ENCODE results near the gene DDX11.
A peak's percentile ranks its signal among the peaks of the same experiment; 100 is the strongest.
"Not testable (repeated sequence)": the region's sequence is repeated elsewhere in the genome, so short reads cannot be mapped to it uniquely, and the experiment has no call there.

DDX11 gene

DNA sequence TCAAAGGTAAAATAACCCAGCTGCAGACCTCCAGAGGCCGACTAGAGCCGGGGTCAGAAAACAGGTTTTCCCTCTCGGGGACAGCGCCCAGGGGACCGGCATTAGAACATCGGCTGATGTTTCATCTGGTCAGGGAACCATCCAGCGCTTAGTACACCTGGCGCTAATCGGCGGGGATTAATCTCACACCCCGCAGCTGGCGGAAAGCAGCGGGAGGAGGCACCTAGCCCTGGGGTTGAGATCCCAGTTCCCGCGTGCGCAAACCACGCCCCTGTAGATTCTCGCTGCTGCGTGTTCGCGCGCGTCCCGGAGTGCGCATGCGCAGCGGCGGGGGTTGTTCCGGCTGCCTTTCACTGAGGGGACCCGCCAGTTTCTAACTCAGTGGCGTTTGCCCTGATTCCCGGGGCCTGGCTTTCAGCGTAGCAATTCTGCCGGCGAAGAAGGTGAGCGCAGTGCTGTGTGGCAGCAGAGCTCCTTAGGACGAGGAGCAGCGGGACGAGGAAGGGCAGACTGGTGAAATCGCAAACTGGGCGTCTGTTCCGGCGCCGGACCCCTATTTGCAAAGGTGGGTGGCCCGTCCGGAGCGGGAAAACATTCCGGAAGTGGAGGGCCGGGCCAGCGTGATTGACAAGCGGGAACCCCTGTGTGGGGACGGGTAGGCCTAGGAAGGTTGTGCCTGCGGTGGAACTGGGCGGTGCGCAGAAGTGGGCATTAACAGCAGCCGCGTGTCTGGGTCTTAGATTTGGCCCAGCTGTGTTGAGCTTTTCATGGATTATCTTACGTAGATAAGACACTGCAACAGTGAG, at the start of gene DDX11:
DDX11 (plus strand) TSS at position 334 of the 806 bp plus-strand sequence. CDS start 4,534 bp downstream, outside the sequence.
- peak; percentile 83 to 89 for DNase-seq (ENCODE audit: low read depth in 2 of 2)

DNA sequence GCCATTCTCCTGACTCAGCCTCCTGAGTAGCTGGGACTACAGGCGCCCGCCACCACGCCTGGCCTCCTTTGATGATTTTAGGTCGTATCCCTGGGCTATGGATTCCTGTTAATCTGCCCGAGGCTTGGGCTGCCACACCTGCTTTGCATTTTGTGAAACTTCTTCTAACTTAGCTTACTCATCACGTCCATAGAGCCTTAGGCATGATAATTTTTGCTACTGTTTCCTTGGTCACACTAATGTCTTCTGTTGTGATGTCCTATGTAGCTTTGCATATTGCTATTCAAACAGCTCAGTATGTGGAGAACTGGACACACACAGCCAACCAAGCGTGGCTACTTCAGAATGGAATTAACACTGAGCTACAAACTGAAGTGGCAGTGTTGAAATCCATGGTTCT, 47.5 kb upstream of the DDX11 start:
- DNase-seq (ENCODE audit: low read depth in 2 of 2) = no peak

DNA sequence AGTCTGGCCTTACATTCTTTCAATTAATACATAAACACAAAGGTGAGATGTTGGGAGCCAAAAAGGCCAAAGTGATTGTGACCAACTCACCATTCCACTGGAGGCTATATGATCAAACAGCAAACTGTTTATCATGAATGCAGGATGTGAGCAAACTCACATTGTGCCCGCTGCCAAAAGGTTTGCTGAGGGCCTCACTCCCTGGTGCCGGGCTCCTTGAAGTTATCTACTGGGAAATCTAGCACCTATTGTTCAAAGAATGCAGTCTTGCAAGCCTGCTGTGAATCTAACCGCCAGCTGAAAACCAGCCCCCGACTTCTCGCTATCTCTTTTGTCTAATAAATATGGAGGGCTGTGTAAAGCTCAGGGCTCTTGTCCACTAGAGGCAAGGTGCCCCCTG, 46.7 kb upstream of the DDX11 start:
- not testable (repeated sequence) for DNase-seq (ENCODE audit: low read depth in 2 of 2)

- no peak for DNase-seq (ENCODE audit: low read depth in 2 of 2)
These were observed 44.2 kb upstream of the DDX11 start for GRCh38 chr12:31029468-31029867.

- no peak for DNase-seq (ENCODE audit: low read depth in 2 of 2)
These were observed 43.6 kb upstream of the DDX11 start for GRCh38 chr12:31029916-31030562.

DNA sequence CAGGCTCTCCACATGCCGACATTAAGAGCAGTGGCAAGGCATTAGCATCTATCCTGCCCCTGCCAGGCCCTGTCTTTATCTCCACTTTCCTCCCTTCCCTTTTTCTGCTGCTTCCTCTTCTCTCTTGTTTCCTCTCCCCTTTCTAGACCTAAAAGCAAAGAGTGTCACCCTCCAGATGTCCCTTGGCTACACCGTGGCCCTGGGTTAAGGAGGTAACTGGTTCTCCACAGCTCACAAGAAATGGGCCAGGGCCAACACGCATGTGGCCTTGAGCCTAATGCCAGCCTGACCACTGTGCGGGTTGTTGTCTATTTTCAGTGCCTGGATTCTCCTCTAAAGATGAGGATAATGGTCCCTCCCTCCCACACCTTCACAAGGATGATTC, 41.7 kb upstream of the DDX11 start:
- no peak for DNase-seq (ENCODE audit: low read depth in 2 of 2)

- DNase-seq (ENCODE audit: low read depth in 2 of 2) = no peak
These were observed 40.5 kb upstream of the DDX11 start for GRCh38 chr12:31033146-31033545.

DNA sequence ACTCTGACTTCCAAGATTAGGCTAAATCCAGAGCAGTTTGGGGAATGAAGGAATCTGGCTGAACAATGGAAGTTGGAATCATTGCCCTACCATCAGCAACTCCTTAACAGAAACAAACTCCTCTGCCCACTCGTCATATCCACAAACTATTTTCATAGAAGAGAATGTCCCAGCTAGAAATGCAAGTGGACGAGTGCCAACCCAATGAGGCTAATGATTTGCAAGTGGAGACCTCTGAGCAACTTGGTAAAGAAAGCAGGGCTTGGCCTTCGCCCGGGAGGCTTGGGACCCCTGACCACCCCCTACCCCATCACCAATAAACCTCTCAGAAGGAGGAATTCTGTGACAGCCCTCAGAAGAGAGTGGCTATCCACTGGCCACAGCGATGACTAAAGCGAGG, 40.0 kb upstream of the DDX11 start:
- no peak for DNase-seq (ENCODE audit: low read depth in 2 of 2)

- DNase-seq (ENCODE audit: low read depth in 2 of 2) = no peak
These were observed 39.3 kb upstream of the DDX11 start for GRCh38 chr12:31034372-31034771.

GRCh38 chr12:31035226-31035625, 38.4 kb upstream of the DDX11 start:
- no peak for DNase-seq (ENCODE audit: low read depth in 2 of 2)

DNA sequence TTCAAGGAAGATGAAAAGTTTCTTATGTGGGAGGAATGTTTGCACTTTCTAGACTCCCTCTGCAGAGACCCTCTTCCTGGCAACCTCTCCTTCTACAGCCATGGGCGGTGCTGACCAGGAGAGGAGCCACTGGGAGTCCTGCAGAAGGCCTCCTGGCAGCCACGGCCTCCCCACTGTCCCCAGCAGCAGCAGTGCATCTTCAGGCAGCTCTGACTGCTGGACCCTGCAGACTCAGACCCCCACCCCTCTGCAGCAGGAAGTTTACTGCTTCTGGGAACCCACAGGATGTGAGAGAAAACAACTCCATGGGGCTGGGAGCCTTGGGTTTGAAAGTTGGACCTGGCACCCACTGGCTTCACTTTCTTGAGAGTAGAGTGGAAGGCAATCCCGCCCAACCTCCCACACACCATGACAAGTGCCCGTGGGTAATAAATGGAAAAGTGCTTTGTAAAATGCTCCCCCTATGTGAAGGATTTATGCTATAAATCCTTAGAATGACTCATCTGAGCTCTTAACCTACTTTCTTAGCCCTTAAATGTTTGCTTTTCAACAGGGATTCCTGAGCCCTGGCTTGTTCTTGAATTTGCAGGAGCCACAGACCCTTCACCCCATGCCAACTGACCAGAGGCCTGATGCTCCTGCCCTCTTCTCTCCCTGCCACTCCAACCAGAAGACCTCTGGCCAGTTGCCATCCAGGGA, 37.5 kb upstream of the DDX11 start:
- no peak for DNase-seq (ENCODE audit: low read depth in 2 of 2)

DNA sequence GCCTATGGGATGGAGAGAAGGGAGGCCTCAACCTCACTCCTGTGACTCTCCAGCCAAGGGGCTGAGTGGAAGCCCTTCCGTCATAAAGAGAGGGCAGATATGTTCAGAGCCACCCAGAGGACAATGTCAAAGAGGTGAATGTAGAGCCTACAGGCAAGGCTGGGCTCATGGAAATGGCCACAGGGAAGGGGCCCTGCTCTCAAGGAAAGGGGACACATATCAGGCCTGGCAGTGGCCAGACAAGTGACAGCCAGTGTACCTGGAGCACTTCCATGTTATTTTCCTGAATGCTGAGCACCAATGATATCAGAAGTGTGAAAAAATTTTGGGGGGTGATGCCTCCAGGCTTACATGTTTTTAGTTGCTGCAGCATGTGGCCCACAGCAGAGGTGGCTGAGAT, 36.6 kb upstream of the DDX11 start:
- DNase-seq (ENCODE audit: low read depth in 2 of 2) = no peak

GRCh38 chr12:31037931-31038330, 35.7 kb upstream of the DDX11 start:
- DNase-seq (ENCODE audit: low read depth in 2 of 2) = no peak

GRCh38 chr12:31041033-31041564, 32.6 kb upstream of the DDX11 start:
- no peak for DNase-seq (ENCODE audit: low read depth in 2 of 2)

DNA sequence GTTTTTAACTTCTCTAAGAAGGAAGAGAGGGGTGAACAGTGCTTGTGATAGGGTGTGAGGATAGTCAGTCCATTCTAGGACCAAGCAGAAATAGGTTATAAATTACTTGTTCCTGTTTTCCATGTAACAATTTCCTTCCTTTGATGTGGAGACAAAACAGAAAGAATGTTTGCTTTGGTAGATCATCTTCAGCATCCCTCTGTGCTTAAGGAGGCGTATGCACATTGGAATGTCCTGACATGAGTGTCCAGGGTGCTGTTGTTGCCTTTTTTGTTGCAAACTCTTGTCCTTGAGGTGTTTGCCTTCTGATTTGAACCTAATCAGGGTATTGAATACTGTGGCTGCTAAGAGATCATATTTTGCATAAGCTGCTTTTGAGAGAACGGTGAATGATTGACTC, 23.5 kb upstream of the DDX11 start:
- DNase-seq (ENCODE audit: low read depth in 2 of 2) = not testable (repeated sequence)

DNA sequence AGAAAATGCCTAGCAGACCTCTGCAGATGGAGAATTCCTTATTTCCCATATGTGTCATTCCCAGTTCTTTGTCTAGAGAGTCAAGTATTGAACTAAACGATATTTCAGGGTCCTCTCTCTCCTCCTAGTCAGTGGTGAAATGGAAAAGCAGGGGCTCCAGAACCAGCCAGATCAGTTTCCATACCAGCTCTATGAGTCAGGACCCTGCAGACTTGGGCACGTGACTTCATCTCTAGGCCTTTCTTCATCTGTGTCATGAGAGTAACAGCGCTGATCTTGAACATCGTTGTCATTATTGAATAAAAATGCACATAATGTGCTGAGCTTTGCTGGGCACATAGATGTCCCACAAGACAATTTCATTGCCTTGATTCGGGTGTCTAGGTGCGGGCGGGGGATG, 23.1 kb upstream of the DDX11 start:
- DNase-seq (ENCODE audit: low read depth in 2 of 2) = not testable (repeated sequence)

GRCh38 chr12:31051692-31052091, 22.0 kb upstream of the DDX11 start:
- DNase-seq (ENCODE audit: low read depth in 2 of 2) = not testable (repeated sequence)

GRCh38 chr12:31052121-31052520, 21.5 kb upstream of the DDX11 start:
- DNase-seq (ENCODE audit: low read depth in 2 of 2) = not testable (repeated sequence)

DNA sequence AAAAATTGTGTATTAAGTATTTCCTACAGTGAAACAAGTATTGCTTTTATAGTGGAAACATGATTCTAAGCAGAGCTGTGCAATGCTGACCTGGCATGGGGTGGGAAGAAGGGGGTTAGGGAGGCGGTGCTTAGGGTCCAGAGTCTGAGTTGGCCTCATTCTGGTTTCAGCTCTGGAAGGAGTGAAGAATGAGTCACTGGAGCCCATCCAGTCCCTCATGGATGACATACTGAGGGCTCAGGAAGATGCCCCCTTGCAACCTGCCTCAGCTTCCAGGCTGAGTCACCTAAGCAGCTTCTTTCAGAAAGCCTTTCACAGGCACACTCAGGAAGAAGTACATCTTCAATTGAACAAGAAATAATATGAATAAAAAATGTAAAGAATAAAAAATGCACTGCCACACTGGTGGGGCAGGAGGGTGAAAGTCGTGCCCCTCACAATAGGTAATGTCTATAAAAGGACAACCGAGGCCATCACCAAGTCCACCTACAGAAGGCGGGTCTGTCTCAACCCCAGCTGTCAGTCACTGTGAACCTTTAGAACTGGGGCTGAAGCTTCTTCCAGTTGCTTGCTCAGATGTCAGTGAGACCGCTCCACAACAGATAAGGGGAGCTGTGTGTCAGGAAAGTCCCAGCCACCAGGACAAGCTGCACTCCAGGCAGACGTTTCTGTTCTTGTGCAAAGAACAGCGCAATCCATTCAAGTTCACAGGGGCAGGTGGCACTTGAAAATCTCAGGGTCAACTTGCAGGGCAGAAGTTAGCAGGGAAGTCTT, 20.8 kb upstream of the DDX11 start:
- not testable (repeated sequence) for DNase-seq (ENCODE audit: low read depth in 2 of 2)

DNA sequence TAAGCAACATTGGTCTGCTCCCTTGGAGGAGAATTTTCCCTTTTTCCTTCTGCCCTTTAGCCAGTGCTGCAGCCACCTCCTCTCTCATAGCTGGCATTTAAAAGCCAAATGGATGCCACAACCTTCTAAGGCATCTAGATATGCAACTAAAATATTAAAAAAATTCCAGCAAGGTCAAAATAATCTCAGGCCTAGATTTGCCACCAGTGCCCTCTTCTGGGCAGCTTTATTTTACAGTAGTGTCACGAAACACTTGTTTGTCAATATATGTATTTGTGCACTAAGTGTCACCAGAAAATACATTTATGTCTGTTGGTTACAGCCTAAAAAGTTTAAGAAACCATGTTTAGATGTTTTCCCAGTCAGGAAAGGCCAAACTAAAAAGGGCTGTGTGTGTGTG, 19.7 kb upstream of the DDX11 start:
- not testable (repeated sequence) for DNase-seq (ENCODE audit: low read depth in 2 of 2)

DNA sequence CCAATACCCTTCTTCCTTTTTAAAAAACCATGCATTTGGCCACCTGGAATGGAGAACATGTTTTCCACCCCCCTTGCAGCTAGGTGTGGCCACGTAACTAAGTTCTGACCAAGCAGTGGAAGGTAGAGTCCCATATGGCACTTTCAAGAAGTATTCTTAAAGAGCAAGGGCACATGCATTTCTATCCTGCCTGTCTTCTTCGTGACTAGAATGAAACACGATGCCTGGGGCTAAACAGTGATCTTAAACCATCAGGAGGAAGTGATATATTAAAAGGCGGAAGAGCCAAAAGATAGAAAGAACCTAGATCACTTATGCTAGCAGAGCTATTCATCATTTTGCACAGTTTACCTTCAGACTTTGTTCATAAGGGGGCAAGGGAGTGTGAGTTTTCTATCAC, 16.0 kb upstream of the DDX11 start:
- no peak for DNase-seq (ENCODE audit: low read depth in 2 of 2)

DNA sequence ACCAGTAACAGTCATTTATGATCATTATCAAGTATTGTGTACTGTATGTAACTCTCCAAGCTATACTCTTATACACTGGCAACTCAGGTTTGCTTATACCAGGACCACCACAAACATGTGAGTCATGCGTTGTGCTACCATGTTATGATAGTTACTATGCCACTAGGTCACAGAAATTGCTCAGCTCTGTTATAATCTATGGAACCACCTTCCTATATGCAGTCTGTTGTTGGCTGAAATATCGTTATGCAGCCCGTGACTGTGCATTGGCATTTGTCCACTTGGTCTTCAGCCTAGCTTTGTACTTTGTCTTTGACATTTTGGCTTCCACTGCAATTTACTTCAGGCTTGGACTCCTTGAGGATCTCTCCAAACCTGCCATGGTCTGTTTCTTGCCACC, 7.5 kb upstream of the DDX11 start:
- not testable (repeated sequence) for DNase-seq (ENCODE audit: low read depth in 2 of 2)
